ENCODE results near the gene PIPOX. TPM values are rescaled to one million over a fixed set of nuclear protein-coding genes. Genes with fewer than 3 reads are reported as not detected.

The PIPOX gene
- total RNA-seq, 2 donors from 2014 or later, result 1.2 to 2.1 TPM

GRCh38 chr17:29066606-29067005, 23.7 kb downstream of the PIPOX start:
- no peak for DNase-seq (ENCODE audit: low spot score)
- intact Hi-C loops (cut with DNase I), result no loop called here

GRCh38 chr17:29068818-29069217, 25.9 kb downstream of the PIPOX start:
- intact Hi-C loops (cut with DNase I), result no loop called here
- no peak for DNase-seq (ENCODE audit: low spot score)

GRCh38 chr17:29069526-29070041, 26.6 kb downstream of the PIPOX start:
- DNase-seq (ENCODE audit: low spot score), result no peak
- intact Hi-C loops (cut with DNase I), result no loop called here

- intact Hi-C loops (cut with DNase I), result no loop called here
- no peak for DNase-seq (ENCODE audit: low spot score)
These were observed 27.4 kb downstream of the PIPOX start for GRCh38 chr17:29070308-29070707.

- intact Hi-C loops (cut with DNase I), result no loop called here
- DNase-seq (ENCODE audit: low spot score), result no peak
These were observed 27.8 kb downstream of the PIPOX start for GRCh38 chr17:29070781-29071180.

DNA sequence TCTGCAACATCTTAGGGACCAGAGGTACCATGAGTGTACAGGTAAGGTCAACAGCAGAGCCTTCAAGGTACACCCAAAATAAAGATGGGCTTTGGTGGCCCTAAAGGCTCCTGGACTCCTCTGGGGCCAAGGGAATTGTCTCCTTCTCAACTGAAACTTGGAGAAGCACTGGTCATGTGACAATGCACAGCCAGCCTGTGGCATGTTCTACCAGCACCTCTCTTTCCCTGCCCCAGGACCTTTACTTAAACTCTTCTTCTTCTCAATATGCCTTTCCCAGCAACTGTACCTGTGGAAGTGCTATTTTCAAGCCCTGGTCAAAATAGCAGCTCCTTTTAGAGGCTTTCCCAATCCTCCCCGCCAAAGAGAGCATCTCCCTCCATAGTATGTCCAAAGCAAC, 28.4 kb downstream of the PIPOX start:
- intact Hi-C loops (cut with DNase I), result no loop called here
- DNase-seq (ENCODE audit: low spot score), result no peak

GRCh38 chr17:29073045-29073444, 30.1 kb downstream of the PIPOX start:
- intact Hi-C loops (cut with DNase I), result no loop called here
- DNase-seq (ENCODE audit: low spot score), result no peak

DNA sequence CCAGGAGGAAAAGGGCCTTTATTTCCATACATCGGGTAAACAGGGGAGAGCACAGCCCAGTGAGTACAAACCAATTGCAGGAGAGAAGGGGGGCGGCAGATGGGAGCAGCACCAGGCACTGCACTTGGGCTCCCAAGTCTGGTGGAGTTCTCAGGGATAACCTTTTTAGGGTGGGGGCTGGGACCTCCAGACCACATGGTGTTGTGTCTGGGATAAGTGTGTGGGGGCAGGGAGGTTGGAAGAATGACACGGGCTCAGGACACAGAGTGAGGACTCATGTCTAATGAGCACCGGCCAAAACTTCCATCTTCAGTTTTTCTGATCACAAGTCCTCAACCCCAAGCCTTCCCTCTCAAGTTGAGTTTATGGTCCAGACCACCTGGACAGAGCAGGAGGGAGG, 30.6 kb downstream of the PIPOX start:
- no peak for DNase-seq (ENCODE audit: low spot score)
- intact Hi-C loops (cut with DNase I), result no loop called here

GRCh38 chr17:29074488-29074887, 31.5 kb downstream of the PIPOX start:
- intact Hi-C loops (cut with DNase I), result no loop called here
- DNase-seq (ENCODE audit: low spot score), result no peak

GRCh38 chr17:29076087-29076486, 33.1 kb downstream of the PIPOX start:
- intact Hi-C loops (cut with DNase I), result no loop called here
- DNase-seq (ENCODE audit: low spot score), result no peak

DNA sequence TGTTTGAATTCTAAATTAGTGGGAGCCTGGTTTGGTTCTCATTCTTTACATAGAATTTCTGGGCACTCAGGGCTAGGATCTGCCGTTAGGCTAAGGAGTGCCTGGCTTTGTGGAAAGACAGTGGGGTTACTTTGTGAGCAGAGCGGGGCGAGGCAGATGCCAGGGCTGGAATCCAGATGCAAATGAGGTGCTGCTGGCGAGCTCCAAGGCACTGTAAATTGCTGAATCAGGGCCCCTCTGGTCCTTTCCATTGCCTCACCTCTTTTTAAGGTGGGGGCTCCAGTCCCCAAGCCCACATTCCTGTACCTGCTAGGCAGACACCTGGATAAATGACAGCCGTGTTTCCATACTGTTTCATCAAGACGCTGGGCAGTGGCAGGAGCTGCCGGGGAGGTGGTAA, 33.8 kb downstream of the PIPOX start:
- intact Hi-C loops (cut with DNase I), result no loop called here
- no peak for DNase-seq (ENCODE audit: low spot score)

GRCh38 chr17:29077320-29077719, 34.4 kb downstream of the PIPOX start:
- intact Hi-C loops (cut with DNase I), result no loop called here

GRCh38 chr17:29078183-29079045, 35.5 kb downstream of the PIPOX start:
- DNase-seq (ENCODE audit: low spot score), result no peak
- intact Hi-C loops (cut with DNase I), result loop anchor here in 1 of 2 donors (1.0 kb wide), 1 partner anchor 36 kb away; no protein-coding TSS in a partner anchor

More at GRCh38 chr17:29077320-29077719, 34.4 kb downstream of the PIPOX start:
- DNase-seq (ENCODE audit: low spot score), result no peak

- intact Hi-C loops (cut with DNase I), result no loop called here
- no peak for DNase-seq (ENCODE audit: low spot score)
These were observed 36.5 kb downstream of the PIPOX start for GRCh38 chr17:29079433-29079832.

GRCh38 chr17:29079887-29080286, 36.9 kb downstream of the PIPOX start:
- intact Hi-C loops (cut with DNase I), result no loop called here
- no peak for DNase-seq (ENCODE audit: low spot score)

DNA sequence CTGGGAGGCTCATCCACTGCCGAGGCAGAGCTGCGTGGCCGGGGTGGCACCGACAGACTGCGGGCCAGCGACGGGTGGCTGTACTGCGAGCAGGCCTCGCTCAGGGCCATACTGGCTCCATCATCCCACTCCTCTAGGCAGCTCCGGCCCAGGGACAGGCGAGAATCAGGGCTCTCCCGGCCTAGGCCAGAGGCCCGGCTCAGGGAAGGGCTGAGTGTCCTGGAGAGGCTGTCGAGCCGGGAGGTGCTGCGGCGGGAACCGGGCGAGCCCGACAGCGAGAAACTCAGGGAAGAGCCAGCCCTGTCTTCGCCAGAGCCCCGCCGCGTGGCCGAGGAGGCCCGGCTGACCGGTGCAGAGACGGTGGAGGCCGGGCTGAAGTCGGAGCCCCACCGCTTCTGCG, 37.4 kb downstream of the PIPOX start:
- intact Hi-C loops (cut with DNase I), result no loop called here
- no peak for DNase-seq (ENCODE audit: low spot score)

DNA sequence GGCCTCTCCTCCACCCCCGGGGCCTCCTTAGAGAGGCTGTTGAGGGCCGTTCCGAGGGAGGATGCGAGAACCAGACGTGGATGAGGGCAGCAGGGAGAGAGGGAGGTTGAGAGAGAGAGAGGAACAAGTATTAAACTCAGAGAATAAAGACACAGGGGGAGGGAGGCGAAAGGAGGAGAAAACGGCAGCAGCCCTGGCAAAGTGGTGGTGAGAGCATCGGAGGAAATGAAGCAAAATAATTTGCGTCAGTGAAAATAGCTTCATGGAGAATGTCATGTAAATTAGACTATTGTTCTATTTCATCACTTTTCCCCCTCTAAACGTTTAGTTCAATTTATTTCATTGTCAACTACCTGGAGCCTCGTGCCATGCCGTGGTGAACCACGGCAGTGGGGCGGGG, 38.0 kb downstream of the PIPOX start:
- DNase-seq (ENCODE audit: low spot score), result no peak
- intact Hi-C loops (cut with DNase I), result no loop called here

- DNase-seq (ENCODE audit: low spot score), result no peak
- intact Hi-C loops (cut with DNase I), result loop anchor here in 1 of 2 donors (1.0 kb wide), 1 partner anchor 22 kb away; no protein-coding TSS in a partner anchor
These were observed 41.7 kb downstream of the PIPOX start for GRCh38 chr17:29084541-29085146.

GRCh38 chr17:29085223-29085622, 42.3 kb downstream of the PIPOX start:
- no peak for DNase-seq (ENCODE audit: low spot score)
- intact Hi-C loops (cut with DNase I), result no loop called here

DNA sequence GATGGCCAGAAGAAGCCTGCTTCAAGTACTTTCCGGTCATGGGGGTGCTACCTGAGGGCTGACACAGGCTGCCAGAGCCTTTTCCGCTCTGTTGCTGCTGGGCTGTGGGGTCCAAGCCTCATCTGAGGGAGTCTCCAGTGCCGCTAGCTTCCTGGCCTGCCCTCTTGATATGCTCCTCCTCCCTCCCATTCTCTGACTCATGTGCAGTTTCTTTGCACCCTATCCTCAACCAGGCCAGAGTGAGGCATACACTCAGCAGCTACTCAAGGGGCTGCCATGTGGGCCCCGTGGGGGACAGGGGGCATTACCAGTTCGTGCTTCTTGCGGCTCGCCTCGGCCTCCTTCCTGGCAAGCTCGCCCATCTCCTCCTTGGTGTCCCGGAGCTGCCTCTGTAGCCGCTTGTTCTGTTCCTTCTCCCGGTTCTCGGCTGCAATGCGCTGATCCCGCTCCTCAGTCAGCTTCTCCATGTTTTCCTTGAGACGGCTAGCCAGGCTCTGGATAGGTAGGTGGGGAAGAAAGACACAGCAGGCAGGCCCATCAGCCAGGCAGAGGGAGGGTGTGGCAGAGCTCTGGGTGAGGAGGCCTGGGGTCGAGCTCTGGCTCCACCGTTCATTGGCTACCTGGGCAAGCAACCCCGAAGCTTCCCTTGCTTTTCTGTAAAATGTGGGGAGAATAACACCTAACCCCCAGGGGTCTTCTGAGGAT, 43.8 kb downstream of the PIPOX start:
- intact Hi-C loops (cut with DNase I), result no loop called here
- DNase-seq (ENCODE audit: low spot score), result no peak
